ENCODE measurements around the gene EMD. TPM values are rescaled to one million over a fixed set of nuclear protein-coding genes. Genes with fewer than 3 reads are reported as not detected.

The EMD gene
- total and polyA plus RNA-seq, 10 of the 15 experiments (the other 5 are each of a cell fraction or from before 2014, with no cell fraction given): 0.76 to 100 (median 43.2) TPM

DNA sequence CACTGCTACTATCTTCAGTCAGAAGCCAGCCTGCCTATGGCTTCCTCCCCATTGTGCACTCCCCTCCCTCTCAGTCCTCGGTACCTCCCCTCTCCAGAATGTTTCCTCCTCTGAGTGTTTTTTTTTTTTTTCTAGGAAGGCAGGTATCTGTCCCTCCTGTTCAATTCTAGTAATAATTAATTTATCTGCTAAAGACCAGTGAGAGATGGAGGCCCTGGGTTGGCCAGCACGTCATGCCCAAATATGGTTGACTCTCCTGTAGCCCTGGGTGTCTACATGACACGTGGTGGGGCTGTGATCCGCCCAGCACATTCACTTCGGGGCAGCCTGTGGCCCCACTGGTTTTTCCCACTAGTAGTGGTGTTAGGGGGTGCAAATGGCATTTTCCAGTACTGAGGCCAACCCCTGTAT is 6.5 kb upstream of the EMD start (continued):
- no peak for TF ChIP-seq POLR2AphosphoS5 (IDR thresholded peaks at IDR 0.05; ENCODE audit: low read length)
- TF ChIP-seq, protein P1, sequence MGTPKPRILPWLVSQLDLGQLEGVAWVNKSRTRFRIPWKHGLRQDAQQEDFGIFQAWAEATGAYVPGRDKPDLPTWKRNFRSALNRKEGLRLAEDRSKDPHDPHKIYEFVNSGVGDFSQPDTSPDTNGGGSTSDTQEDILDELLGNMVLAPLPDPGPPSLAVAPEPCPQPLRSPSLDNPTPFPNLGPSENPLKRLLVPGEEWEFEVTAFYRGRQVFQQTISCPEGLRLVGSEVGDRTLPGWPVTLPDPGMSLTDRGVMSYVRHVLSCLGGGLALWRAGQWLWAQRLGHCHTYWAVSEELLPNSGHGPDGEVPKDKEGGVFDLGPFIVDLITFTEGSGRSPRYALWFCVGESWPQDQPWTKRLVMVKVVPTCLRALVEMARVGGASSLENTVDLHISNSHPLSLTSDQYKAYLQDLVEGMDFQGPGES (IDR thresholded peaks at IDR 0.05): no peak
- TF ChIP-seq, protein P2, sequence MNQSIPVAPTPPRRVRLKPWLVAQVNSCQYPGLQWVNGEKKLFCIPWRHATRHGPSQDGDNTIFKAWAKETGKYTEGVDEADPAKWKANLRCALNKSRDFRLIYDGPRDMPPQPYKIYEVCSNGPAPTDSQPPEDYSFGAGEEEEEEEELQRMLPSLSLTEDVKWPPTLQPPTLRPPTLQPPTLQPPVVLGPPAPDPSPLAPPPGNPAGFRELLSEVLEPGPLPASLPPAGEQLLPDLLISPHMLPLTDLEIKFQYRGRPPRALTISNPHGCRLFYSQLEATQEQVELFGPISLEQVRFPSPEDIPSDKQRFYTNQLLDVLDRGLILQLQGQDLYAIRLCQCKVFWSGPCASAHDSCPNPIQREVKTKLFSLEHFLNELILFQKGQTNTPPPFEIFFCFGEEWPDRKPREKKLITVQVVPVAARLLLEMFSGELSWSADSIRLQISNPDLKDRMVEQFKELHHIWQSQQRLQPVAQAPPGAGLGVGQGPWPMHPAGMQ (IDR thresholded peaks at IDR 0.05; ENCODE audit: borderline replicate concordance): no peak
- TF ChIP-seq NR2C1 (IDR thresholded peaks at IDR 0.05): no peak
- no peak for TF ChIP-seq MEF2B (IDR thresholded peaks at IDR 0.05; ENCODE audit: partially characterized antibody, poor library complexity, severe bottlenecking)
- TF ChIP-seq, protein P3, sequence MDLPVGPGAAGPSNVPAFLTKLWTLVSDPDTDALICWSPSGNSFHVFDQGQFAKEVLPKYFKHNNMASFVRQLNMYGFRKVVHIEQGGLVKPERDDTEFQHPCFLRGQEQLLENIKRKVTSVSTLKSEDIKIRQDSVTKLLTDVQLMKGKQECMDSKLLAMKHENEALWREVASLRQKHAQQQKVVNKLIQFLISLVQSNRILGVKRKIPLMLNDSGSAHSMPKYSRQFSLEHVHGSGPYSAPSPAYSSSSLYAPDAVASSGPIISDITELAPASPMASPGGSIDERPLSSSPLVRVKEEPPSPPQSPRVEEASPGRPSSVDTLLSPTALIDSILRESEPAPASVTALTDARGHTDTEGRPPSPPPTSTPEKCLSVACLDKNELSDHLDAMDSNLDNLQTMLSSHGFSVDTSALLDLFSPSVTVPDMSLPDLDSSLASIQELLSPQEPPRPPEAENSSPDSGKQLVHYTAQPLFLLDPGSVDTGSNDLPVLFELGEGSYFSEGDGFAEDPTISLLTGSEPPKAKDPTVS (IDR thresholded peaks at IDR 0.05; ENCODE audit: low read depth, low read length): no peak
- TF ChIP-seq, protein P4, sequence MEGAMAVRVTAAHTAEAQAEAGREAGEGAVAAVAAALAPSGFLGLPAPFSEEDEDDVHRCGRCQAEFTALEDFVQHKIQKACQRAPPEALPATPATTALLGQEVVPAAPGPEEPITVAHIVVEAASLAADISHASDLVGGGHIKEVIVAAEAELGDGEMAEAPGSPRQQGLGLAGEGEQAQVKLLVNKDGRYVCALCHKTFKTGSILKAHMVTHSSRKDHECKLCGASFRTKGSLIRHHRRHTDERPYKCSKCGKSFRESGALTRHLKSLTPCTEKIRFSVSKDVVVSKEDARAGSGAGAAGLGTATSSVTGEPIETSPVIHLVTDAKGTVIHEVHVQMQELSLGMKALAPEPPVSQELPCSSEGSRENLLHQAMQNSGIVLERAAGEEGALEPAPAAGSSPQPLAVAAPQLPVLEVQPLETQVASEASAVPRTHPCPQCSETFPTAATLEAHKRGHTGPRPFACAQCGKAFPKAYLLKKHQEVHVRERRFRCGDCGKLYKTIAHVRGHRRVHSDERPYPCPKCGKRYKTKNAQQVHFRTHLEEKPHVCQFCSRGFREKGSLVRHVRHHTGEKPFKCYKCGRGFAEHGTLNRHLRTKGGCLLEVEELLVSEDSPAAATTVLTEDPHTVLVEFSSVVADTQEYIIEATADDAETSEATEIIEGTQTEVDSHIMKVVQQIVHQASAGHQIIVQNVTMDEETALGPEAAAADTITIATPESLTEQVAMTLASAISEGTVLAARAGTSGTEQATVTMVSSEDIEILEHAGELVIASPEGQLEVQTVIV (IDR thresholded peaks at IDR 0.05; ENCODE audit: borderline replicate concordance, partially characterized antibody): no peak
- no peak for TF ChIP-seq SMAD5 (IDR thresholded peaks at IDR 0.05; ENCODE audit: low read depth)
- no peak for TF ChIP-seq MEF2A (IDR thresholded peaks at IDR 0.05; ENCODE audit: insufficient read depth, low read depth, low read length)
- no peak for TF ChIP-seq CBX3 (IDR thresholded peaks at IDR 0.05; ENCODE audit: borderline replicate concordance, low read depth)
- TF ChIP-seq, protein P5, sequence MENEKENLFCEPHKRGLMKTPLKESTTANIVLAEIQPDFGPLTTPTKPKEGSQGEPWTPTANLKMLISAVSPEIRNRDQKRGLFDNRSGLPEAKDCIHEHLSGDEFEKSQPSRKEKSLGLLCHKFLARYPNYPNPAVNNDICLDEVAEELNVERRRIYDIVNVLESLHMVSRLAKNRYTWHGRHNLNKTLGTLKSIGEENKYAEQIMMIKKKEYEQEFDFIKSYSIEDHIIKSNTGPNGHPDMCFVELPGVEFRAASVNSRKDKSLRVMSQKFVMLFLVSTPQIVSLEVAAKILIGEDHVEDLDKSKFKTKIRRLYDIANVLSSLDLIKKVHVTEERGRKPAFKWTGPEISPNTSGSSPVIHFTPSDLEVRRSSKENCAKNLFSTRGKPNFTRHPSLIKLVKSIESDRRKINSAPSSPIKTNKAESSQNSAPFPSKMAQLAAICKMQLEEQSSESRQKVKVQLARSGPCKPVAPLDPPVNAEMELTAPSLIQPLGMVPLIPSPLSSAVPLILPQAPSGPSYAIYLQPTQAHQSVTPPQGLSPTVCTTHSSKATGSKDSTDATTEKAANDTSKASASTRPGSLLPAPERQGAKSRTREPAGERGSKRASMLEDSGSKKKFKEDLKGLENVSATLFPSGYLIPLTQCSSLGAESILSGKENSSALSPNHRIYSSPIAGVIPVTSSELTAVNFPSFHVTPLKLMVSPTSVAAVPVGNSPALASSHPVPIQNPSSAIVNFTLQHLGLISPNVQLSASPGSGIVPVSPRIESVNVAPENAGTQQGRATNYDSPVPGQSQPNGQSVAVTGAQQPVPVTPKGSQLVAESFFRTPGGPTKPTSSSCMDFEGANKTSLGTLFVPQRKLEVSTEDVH (IDR thresholded peaks at IDR 0.05; ENCODE audit: low read depth, partially characterized antibody): no peak
- TF ChIP-seq NFYB (IDR thresholded peaks at IDR 0.05; ENCODE audit: insufficient read depth, low read depth, low read length): no peak
- TF ChIP-seq BRCA1 (IDR thresholded peaks at IDR 0.05; ENCODE audit: low read depth, low read length): no peak
- TF ChIP-seq RBBP5 (conservative IDR thresholded peaks at IDR 0.05): no peak
- TF ChIP-seq, protein P6, sequence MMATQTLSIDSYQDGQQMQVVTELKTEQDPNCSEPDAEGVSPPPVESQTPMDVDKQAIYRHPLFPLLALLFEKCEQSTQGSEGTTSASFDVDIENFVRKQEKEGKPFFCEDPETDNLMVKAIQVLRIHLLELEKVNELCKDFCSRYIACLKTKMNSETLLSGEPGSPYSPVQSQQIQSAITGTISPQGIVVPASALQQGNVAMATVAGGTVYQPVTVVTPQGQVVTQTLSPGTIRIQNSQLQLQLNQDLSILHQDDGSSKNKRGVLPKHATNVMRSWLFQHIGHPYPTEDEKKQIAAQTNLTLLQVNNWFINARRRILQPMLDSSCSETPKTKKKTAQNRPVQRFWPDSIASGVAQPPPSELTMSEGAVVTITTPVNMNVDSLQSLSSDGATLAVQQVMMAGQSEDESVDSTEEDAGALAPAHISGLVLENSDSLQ (IDR thresholded peaks at IDR 0.05): no peak
- no peak for TF ChIP-seq PML (IDR thresholded peaks at IDR 0.05; ENCODE audit: low read length)
- TF ChIP-seq DPF2 (IDR thresholded peaks at IDR 0.05): no peak
- no peak for TF ChIP-seq JUNB (IDR thresholded peaks at IDR 0.05)
- no peak for TF ChIP-seq MYC (IDR thresholded peaks at IDR 0.05; ENCODE audit: insufficient read depth, insufficient read length, insufficient replicate concordance, low read length, severe bottlenecking)
- TF ChIP-seq FOXK2 (IDR thresholded peaks at IDR 0.05): no peak
- TF ChIP-seq MTA2 (IDR thresholded peaks at IDR 0.05; ENCODE audit: low read depth): no peak
- TF ChIP-seq CBFB (IDR thresholded peaks at IDR 0.05; ENCODE audit: low read depth): no peak
